Measurements from ENCODE around the gene NAA38.

The NAA38 gene

GRCh38 chr17:7842380-7843256 is 14.7 kb downstream of the NAA38 start:
- H3K9ac ChIP-seq (ENCODE audit: low read length), result peak overlapping the region; percentile 60
- H3K36me3 ChIP-seq (ENCODE audit: control insufficient read depth, low read depth, low read length), result no peaks in the 10 kb centered on the region
- H3K27ac ChIP-seq (ENCODE audit: low read length), result no peak overlapping the region
- peaks cover 14% of the 10 kb centered on the region for H3K4me1 ChIP-seq (ENCODE audit: control insufficient read depth, low read depth, low read length)
- H3K9me3 ChIP-seq (ENCODE audit: control insufficient read depth, low read depth, low read length), result no peaks in the 10 kb centered on the region
- peak overlapping the region; percentile 76 for H3K4me3 ChIP-seq (ENCODE audit: low read length)
- peaks cover 52% of the 10 kb centered on the region for H3K27me3 ChIP-seq (ENCODE audit: control insufficient read depth, insufficient read depth, low read length)

- Histone ChIP-seq H3K27me3 (ENCODE audit: control insufficient read depth, insufficient read depth, low read length) (peaks cover 52% of the 10 kb centered on the region), H3K9me3 (ENCODE audit: control insufficient read depth, low read depth, low read length) (no peaks in the 10 kb centered on the region), H3K27ac (ENCODE audit: low read length) (no peak overlapping the region), H3K4me3 (ENCODE audit: low read length) (peak overlapping the region; percentile 76), H3K9ac (ENCODE audit: low read length) (peak overlapping the region; percentile 64), H3K4me1 (ENCODE audit: control insufficient read depth, low read depth, low read length) (peaks cover 21% of the 10 kb centered on the region), H3K36me3 (ENCODE audit: control insufficient read depth, low read depth, low read length) (no peaks in the 10 kb centered on the region)
Measured at GRCh38 chr17:7841915-7842379, 15.4 kb downstream of the NAA38 start.

GRCh38 chr17:7841396-7841914 is 15.9 kb downstream of the NAA38 start:
- Histone ChIP-seq H3K36me3 (ENCODE audit: control insufficient read depth, low read depth, low read length) (no peaks in the 10 kb centered on the region), H3K9ac (ENCODE audit: low read length) (peak overlapping the region; percentile 64), H3K27me3 (ENCODE audit: control insufficient read depth, insufficient read depth, low read length) (peaks cover 52% of the 10 kb centered on the region), H3K9me3 (ENCODE audit: control insufficient read depth, low read depth, low read length) (no peaks in the 10 kb centered on the region), H3K4me1 (ENCODE audit: control insufficient read depth, low read depth, low read length) (peaks cover 21% of the 10 kb centered on the region), H3K4me3 (ENCODE audit: low read length) (peak overlapping the region; percentile 76), H3K27ac (ENCODE audit: low read length) (no peak overlapping the region)

GRCh38 chr17:7840875-7841274 is 16.5 kb downstream of the NAA38 start:
- H3K4me1 ChIP-seq (ENCODE audit: control insufficient read depth, low read depth, low read length), result peaks cover 21% of the 10 kb centered on the region
- H3K27me3 ChIP-seq (ENCODE audit: control insufficient read depth, insufficient read depth, low read length), result peaks cover 52% of the 10 kb centered on the region
- H3K9ac ChIP-seq (ENCODE audit: low read length), result no peak overlapping the region
- peak overlapping the region; percentile 76 for H3K4me3 ChIP-seq (ENCODE audit: low read length)
- H3K9me3 ChIP-seq (ENCODE audit: control insufficient read depth, low read depth, low read length), result no peaks in the 10 kb centered on the region
- no peaks in the 10 kb centered on the region for H3K36me3 ChIP-seq (ENCODE audit: control insufficient read depth, low read depth, low read length)
- H3K27ac ChIP-seq (ENCODE audit: low read length), result no peak overlapping the region

DNA sequence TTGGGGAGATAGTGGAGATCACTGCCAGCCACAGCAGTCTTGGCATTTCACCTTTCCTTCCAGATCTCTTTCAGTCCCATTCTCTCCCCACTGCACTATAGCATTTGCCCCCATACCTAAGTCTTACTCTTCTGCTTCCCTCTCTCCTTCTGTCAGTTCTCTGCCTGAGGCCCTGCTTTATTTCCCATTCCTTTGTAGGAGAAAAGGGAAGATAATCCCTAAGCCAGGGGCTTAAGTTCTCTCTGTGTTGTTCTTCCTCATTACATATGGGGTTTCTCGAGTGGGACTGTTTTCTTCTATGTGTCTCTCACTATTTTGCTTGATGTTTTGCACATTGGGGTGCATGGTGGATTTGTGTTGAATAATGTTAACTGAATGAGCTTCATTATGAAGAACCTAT is 16.9 kb downstream of the NAA38 start:
- Histone ChIP-seq H3K36me3 (ENCODE audit: control insufficient read depth, low read depth, low read length) (no peaks in the 10 kb centered on the region), H3K27me3 (ENCODE audit: control insufficient read depth, insufficient read depth, low read length) (peaks cover 49% of the 10 kb centered on the region), H3K27ac (ENCODE audit: low read length) (no peak overlapping the region), H3K4me3 (ENCODE audit: low read length) (no peak overlapping the region), H3K9ac (ENCODE audit: low read length) (no peak overlapping the region), H3K4me1 (ENCODE audit: control insufficient read depth, low read depth, low read length) (peaks cover 21% of the 10 kb centered on the region), H3K9me3 (ENCODE audit: control insufficient read depth, low read depth, low read length) (no peaks in the 10 kb centered on the region)

DNA sequence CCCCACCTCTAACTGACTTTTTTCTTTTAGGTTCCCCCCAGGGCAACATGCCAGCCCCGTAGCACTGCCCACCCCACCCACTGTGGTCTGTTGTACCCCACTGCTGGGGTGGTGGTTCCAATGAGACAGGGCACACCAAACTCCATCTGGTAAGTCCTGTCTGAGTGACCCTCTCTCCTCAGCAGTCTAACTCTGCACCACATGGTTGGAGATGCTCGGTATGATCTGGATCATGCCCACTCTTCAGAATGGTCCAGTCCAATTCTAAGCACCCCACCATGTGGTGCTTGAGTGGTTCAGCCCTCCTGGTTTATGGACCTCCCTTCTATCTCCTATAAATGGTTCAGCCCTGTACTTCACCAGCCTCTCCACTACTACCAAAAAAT is 17.5 kb downstream of the NAA38 start:
- Histone ChIP-seq H3K27ac (ENCODE audit: low read length) (no peak overlapping the region), H3K4me1 (ENCODE audit: control insufficient read depth, low read depth, low read length) (peaks cover 21% of the 10 kb centered on the region), H3K4me3 (ENCODE audit: low read length) (no peak overlapping the region), H3K36me3 (ENCODE audit: control insufficient read depth, low read depth, low read length) (no peaks in the 10 kb centered on the region), H3K9ac (ENCODE audit: low read length) (no peak overlapping the region), H3K9me3 (ENCODE audit: control insufficient read depth, low read depth, low read length) (no peaks in the 10 kb centered on the region), H3K27me3 (ENCODE audit: control insufficient read depth, insufficient read depth, low read length) (peaks cover 46% of the 10 kb centered on the region)

- Histone ChIP-seq H3K9ac (ENCODE audit: low read length) (no peak overlapping the region), H3K36me3 (ENCODE audit: control insufficient read depth, low read depth, low read length) (no peaks in the 10 kb centered on the region), H3K27me3 (ENCODE audit: control insufficient read depth, insufficient read depth, low read length) (peaks cover 46% of the 10 kb centered on the region), H3K9me3 (ENCODE audit: control insufficient read depth, low read depth, low read length) (no peaks in the 10 kb centered on the region), H3K27ac (ENCODE audit: low read length) (no peak overlapping the region), H3K4me1 (ENCODE audit: control insufficient read depth, low read depth, low read length) (peaks cover 21% of the 10 kb centered on the region), H3K4me3 (ENCODE audit: low read length) (no peak overlapping the region)
Measured at GRCh38 chr17:7839190-7839875, 18.0 kb downstream of the NAA38 start.

DNA sequence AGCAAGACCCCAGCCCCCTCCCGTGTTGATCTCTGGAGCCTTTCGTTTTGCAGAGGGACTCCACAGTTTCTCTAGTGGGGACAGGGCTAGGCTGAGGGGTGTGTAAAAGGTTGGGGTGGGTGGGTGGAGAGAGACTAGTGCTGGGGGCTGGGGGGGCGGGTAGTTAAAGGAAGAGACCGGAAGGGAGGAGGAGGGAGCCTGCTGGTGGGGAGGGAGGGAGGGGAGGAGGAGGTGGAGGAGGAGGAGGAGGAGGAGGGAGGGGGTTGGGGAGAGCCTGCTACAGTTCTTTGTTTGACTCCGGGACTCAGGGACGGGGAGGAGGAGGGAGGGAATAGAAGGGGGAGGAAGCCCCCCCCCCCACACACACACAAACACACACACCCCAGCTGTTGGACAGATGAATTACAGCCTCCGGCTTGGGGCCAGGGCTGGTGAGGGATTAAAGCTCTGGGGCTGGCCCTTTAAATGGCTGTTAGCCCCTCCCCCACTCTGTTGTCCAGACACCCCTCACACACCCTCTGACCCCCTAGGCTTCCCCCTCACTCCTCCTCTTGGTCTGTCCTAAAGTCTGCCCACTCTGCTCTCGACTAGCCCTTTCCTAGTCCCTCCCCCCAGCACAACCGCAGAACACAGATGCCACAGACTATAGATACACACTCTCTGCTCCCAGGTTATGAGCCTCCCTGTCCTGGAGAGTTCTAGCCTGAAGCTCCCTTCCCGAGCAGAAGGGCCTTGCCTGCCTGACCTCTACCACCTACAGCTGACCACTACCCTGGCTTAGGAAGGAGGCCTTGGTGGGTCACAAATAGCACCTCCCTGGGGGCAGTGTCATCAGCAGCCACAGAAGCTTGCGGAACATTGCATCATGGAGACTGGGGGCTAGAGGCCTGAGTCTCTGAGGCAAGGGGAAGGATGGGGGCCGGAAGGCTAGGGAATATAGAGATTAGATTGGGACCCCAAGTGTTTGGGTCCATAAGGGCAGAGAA is 19.0 kb downstream of the NAA38 start:
- peaks cover 24% of the 10 kb centered on the region for H3K4me1 ChIP-seq (ENCODE audit: control insufficient read depth, low read depth, low read length)
- H3K4me3 ChIP-seq (ENCODE audit: low read length), result peak overlapping the region; percentile 50
- H3K27ac ChIP-seq (ENCODE audit: low read length), result no peak overlapping the region
- H3K36me3 ChIP-seq (ENCODE audit: control insufficient read depth, low read depth, low read length), result no peaks in the 10 kb centered on the region
- no peak overlapping the region for H3K9ac ChIP-seq (ENCODE audit: low read length)
- H3K9me3 ChIP-seq (ENCODE audit: control insufficient read depth, low read depth, low read length), result no peaks in the 10 kb centered on the region
- H3K27me3 ChIP-seq (ENCODE audit: control insufficient read depth, insufficient read depth, low read length), result peaks cover 44% of the 10 kb centered on the region

GRCh38 chr17:7837408-7838088 is 19.8 kb downstream of the NAA38 start:
- Histone ChIP-seq H3K36me3 (ENCODE audit: control insufficient read depth, low read depth, low read length) (no peaks in the 10 kb centered on the region), H3K27me3 (ENCODE audit: control insufficient read depth, insufficient read depth, low read length) (peaks cover 45% of the 10 kb centered on the region), H3K9ac (ENCODE audit: low read length) (no peak overlapping the region), H3K27ac (ENCODE audit: low read length) (no peak overlapping the region), H3K4me3 (ENCODE audit: low read length) (peak overlapping the region; percentile 50), H3K4me1 (ENCODE audit: control insufficient read depth, low read depth, low read length) (peaks cover 27% of the 10 kb centered on the region), H3K9me3 (ENCODE audit: control insufficient read depth, low read depth, low read length) (no peaks in the 10 kb centered on the region)

DNA sequence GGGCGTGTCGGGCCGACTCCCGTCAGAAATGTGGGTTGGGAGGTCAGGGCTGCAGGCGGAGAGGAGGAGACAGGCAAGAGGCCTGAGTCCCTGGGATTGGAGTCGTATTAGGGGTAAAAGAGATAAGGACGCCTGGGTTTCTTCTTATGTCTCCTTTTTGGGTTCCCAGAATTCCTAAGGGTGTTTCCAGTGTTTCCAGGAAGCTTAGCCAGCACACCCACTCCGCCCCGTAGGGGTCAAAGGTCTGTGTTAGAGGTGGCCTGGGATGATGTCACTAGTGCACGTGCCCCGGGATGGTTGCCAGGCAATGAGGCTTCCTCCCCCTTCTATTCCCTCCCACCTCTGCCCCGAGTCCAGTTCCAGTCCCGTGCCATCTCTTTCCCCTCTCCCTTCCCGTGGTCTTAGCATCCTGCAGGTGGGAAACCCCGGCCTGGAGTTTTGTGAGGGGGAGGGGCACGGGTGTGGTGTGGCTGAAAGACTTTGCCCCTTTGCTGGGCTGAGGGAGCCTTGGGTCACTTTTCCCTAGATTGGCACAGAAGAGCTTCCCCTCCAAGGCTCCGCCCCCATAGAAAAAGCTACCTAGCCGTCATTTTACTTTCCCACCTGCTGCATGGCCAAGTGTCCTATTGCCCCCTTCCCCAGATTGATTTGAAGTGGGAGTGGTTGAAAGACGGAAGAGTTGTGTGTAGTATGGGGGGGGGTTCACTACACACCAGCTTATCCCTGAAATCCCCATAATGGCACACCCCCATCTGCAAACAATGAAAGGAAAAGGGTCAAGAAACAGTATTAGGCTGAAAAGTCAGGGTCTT is 20.6 kb downstream of the NAA38 start:
- Histone ChIP-seq H3K9ac (ENCODE audit: low read length) (peak overlapping the region; percentile 69), H3K27ac (ENCODE audit: low read length) (peak overlapping the region; percentile 59), H3K4me1 (ENCODE audit: control insufficient read depth, low read depth, low read length) (peaks cover 27% of the 10 kb centered on the region), H3K4me3 (ENCODE audit: low read length) (peak overlapping the region; percentile 83), H3K27me3 (ENCODE audit: control insufficient read depth, insufficient read depth, low read length) (peaks cover 48% of the 10 kb centered on the region), H3K36me3 (ENCODE audit: control insufficient read depth, low read depth, low read length) (no peaks in the 10 kb centered on the region), H3K9me3 (ENCODE audit: control insufficient read depth, low read depth, low read length) (no peaks in the 10 kb centered on the region)

All from iPS-18a (cell line).